ENCODE results near the gene OR52A1. TPM values are rescaled to one million over a fixed set of nuclear protein-coding genes. Genes with fewer than 3 reads are reported as not detected.

The OR52A1 gene
- total and polyA plus RNA-seq, 9 of the 15 experiments (the other 6 are each of a cell fraction or from before 2014, with no cell fraction given), result under 0.01 to 0.33 (median 0.13) TPM; not detected in 3

DNA sequence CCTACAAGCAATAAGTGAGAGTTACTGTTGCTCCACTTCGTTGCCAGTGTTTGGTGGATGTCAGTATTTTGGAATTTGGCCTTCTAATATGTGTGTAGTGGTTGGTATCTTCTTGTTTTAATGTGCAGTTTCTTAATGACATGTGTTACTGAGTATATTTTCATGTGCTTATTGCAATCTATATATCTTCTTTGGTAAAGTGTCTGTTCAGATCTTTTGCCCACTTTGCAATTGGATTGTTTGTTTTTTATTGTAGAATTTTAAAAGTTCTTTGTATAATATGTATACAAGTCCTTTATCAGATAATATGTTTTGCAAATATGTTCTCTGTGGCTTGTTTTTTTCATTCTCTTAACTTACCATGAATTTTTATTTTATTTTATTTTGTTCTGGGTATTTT lies 38.2 kb upstream of the OR52A1 start:
- in situ Hi-C loops (cut with MboI) (no loop called here), intact Hi-C loops (cut with micrococcal nuclease) (no loop called here)
- H4K20me1 ChIP-seq (replicated peaks; ENCODE audit: control insufficient read depth, insufficient read depth, low read length), result no peaks in the 10 kb centered on the region
- no peaks in the 10 kb centered on the region for H3K27me3 ChIP-seq (ENCODE audit: control insufficient read depth in 2 of 2, insufficient read depth in 2 of 2, low read length in 2 of 2)
- H3K9me1 ChIP-seq (ENCODE audit: control insufficient read depth, insufficient read depth, low read length), result no peaks in the 10 kb centered on the region
- no peaks in the 10 kb centered on the region; the same call in 1 of the 2 replicates for H3K9me3 ChIP-seq (replicated peaks; ENCODE audit: control insufficient read depth, insufficient read depth, low read depth, low read length)
- H3K36me3 ChIP-seq (ENCODE audit: control insufficient read depth, insufficient read depth, low read length), result no peaks in the 10 kb centered on the region
- H3K4me2 ChIP-seq (ENCODE audit: insufficient read depth, low read length), result no peak overlapping the region
- no peaks in the 10 kb centered on the region for H3K79me2 ChIP-seq (ENCODE audit: control insufficient read depth, insufficient read depth, low read length)
- DNase-seq (ENCODE audit: extremely low read depth in 1 of 4, low spot score in 3 of 4) (no peak), ATAC-seq (no peak), FAIRE-seq (no peak)
- ChIA-PET CTCF (ENCODE audit: low intra/inter-chr PET ratio) (interaction anchor here (0.7 kb wide), 1 partner anchor 177 kb away, joined by 3 read pairs; no protein-coding TSS in a partner anchor), POLR2A (no interaction called here)
- H2AFZ ChIP-seq (ENCODE audit: low read depth, low read length), result no peak overlapping the region
- no peak overlapping the region for H3K27ac ChIP-seq (ENCODE audit: extremely low read depth, low read depth, low read length)
- TF ChIP-seq, protein P1, sequence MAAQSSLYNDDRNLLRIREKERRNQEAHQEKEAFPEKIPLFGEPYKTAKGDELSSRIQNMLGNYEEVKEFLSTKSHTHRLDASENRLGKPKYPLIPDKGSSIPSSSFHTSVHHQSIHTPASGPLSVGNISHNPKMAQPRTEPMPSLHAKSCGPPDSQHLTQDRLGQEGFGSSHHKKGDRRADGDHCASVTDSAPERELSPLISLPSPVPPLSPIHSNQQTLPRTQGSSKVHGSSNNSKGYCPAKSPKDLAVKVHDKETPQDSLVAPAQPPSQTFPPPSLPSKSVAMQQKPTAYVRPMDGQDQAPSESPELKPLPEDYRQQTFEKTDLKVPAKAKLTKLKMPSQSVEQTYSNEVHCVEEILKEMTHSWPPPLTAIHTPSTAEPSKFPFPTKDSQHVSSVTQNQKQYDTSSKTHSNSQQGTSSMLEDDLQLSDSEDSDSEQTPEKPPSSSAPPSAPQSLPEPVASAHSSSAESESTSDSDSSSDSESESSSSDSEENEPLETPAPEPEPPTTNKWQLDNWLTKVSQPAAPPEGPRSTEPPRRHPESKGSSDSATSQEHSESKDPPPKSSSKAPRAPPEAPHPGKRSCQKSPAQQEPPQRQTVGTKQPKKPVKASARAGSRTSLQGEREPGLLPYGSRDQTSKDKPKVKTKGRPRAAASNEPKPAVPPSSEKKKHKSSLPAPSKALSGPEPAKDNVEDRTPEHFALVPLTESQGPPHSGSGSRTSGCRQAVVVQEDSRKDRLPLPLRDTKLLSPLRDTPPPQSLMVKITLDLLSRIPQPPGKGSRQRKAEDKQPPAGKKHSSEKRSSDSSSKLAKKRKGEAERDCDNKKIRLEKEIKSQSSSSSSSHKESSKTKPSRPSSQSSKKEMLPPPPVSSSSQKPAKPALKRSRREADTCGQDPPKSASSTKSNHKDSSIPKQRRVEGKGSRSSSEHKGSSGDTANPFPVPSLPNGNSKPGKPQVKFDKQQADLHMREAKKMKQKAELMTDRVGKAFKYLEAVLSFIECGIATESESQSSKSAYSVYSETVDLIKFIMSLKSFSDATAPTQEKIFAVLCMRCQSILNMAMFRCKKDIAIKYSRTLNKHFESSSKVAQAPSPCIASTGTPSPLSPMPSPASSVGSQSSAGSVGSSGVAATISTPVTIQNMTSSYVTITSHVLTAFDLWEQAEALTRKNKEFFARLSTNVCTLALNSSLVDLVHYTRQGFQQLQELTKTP (IDR thresholded peaks at IDR 0.05; ENCODE audit: low read depth in 1 of 2, partially characterized antibody in 2 of 2), result peak in 1 of 2 experiments; percentile 93
- no peak for TF ChIP-seq PML (IDR thresholded peaks at IDR 0.05; ENCODE audit: low read length)
- H3K4me3 ChIP-seq, result no peak overlapping the region
- WGBS (ENCODE audit: insufficient coverage, low coverage, missing lambda C conversion rate), result 0% methylated on average over 1 of the region's 1 CpG
- peaks cover 3 to 18% of the 10 kb centered on the region in 2 experiments; a peak in 3 of 5 replicates for H3K4me1 ChIP-seq (replicated peaks in 1 of 2; ENCODE audit: control insufficient read depth in 2 of 2, insufficient read depth in 2 of 2, low read length in 2 of 2)
- H3K9ac ChIP-seq (ENCODE audit: insufficient read depth in 1 of 2, low read depth in 2 of 2, low read length in 2 of 2), result no peak overlapping the region
- BruUV-seq (replicated peaks), result no TSS peak
